Cardiac ventricle fibroblast (primary cell): ENCODE data around the gene SLC16A9. TPM values are rescaled to one million over a fixed set of nuclear protein-coding genes. Genes with fewer than 3 reads are reported as not detected.

ENCODE experiments used
- total RNA-seq: library from RNA; depleted of rRNA; stranded (reverse); fragments of >200 nt; gene quantifications from 2 replicates; pipeline ENCODE4 v1.2.3, GENCODE V29; 2015

The SLC16A9 gene
- total RNA-seq: 0.37 and 0.59 TPM in 2 replicates

GRCh38 chr10:59709395-59710125, at the start of gene SLC16A9:
Gene SLC16A9, minus strand, starts transcription at chr10:59709850. Its CDS starts 25,559 bp downstream, at chr10:59684291.

GRCh38 chr10:59753267-59753666, 43.6 kb upstream of the SLC16A9 start, which contains the start of gene MRLN:
Gene MRLN, minus strand, starts transcription at chr10:59753455.

Other genes with a start within 250 kb of the SLC16A9 start
- gene MRLN, start 43.6 kb upstream of the SLC16A9 start, total RNA-seq: not detected in 2 replicates
- 33.4 and 33.5 TPM in 2 replicates for gene CCDC6, start 196.7 kb upstream of the SLC16A9 start, total RNA-seq